ENCODE results near the gene SLC2A13.

SLC2A13 gene

GRCh38 chr12:40137252-40137651 lies 31.4 kb upstream of the SLC2A13 start:
- Histone ChIP-seq H3K4me3 (ENCODE audit: low read length) (no peak overlapping the region), H3K4me2 (ENCODE audit: low read length) (peak overlapping the region; percentile 11), H3K27me3 (ENCODE audit: control insufficient read depth, insufficient read depth, low read length) (no peaks in the 10 kb centered on the region), H3K36me3 (ENCODE audit: insufficient read depth, low read length) (no peaks in the 10 kb centered on the region), H3K9me3 (replicated peaks; ENCODE audit: low read length) (no peaks in the 10 kb centered on the region), H3K9ac (ENCODE audit: low read depth, low read length) (no peak overlapping the region), H3K4me1 (ENCODE audit: control insufficient read depth, insufficient read depth, low read length) (peaks cover 3% of the 10 kb centered on the region)

- Histone ChIP-seq H3K36me3 (ENCODE audit: insufficient read depth, low read length) (no peaks in the 10 kb centered on the region), H3K9ac (ENCODE audit: low read depth, low read length) (no peak overlapping the region), H3K27me3 (ENCODE audit: control insufficient read depth, insufficient read depth, low read length) (no peaks in the 10 kb centered on the region), H3K4me1 (ENCODE audit: control insufficient read depth, insufficient read depth, low read length) (no peaks in the 10 kb centered on the region), H3K4me3 (ENCODE audit: low read length) (no peak overlapping the region), H3K9me3 (replicated peaks; ENCODE audit: low read length) (no peaks in the 10 kb centered on the region), H3K4me2 (ENCODE audit: low read length) (no peak overlapping the region)
Measured at GRCh38 chr12:40127408-40127807, 21.5 kb upstream of the SLC2A13 start.

- Histone ChIP-seq H3K9me3 (replicated peaks; ENCODE audit: low read length) (no peaks in the 10 kb centered on the region), H3K27me3 (ENCODE audit: control insufficient read depth, insufficient read depth, low read length) (no peaks in the 10 kb centered on the region), H3K36me3 (ENCODE audit: insufficient read depth, low read length) (no peaks in the 10 kb centered on the region), H3K4me1 (ENCODE audit: control insufficient read depth, insufficient read depth, low read length) (no peaks in the 10 kb centered on the region), H3K4me3 (ENCODE audit: low read length) (no peak overlapping the region), H3K4me2 (ENCODE audit: low read length) (no peak overlapping the region), H3K9ac (ENCODE audit: low read depth, low read length) (no peak overlapping the region)
Measured at GRCh38 chr12:40123496-40123895, 17.6 kb upstream of the SLC2A13 start.

GRCh38 chr12:40122842-40123241 lies 17.0 kb upstream of the SLC2A13 start:
- no peaks in the 10 kb centered on the region for H3K9me3 ChIP-seq (replicated peaks; ENCODE audit: low read length)
- H3K9ac ChIP-seq (ENCODE audit: low read depth, low read length), result no peak overlapping the region
- no peak overlapping the region for H3K4me2 ChIP-seq (ENCODE audit: low read length)
- no peaks in the 10 kb centered on the region for H3K36me3 ChIP-seq (ENCODE audit: insufficient read depth, low read length)
- H3K4me3 ChIP-seq (ENCODE audit: low read length), result no peak overlapping the region
- no peaks in the 10 kb centered on the region for H3K4me1 ChIP-seq (ENCODE audit: control insufficient read depth, insufficient read depth, low read length)
- no peaks in the 10 kb centered on the region for H3K27me3 ChIP-seq (ENCODE audit: control insufficient read depth, insufficient read depth, low read length)

GRCh38 chr12:40117818-40118217 lies 11.9 kb upstream of the SLC2A13 start:
- H3K9me3 ChIP-seq (replicated peaks; ENCODE audit: low read length), result no peaks in the 10 kb centered on the region
- H3K4me2 ChIP-seq (ENCODE audit: low read length), result no peak overlapping the region
- H3K9ac ChIP-seq (ENCODE audit: low read depth, low read length), result no peak overlapping the region
- no peak overlapping the region for H3K4me3 ChIP-seq (ENCODE audit: low read length)
- no peaks in the 10 kb centered on the region for H3K4me1 ChIP-seq (ENCODE audit: control insufficient read depth, insufficient read depth, low read length)
- no peaks in the 10 kb centered on the region for H3K36me3 ChIP-seq (ENCODE audit: insufficient read depth, low read length)
- H3K27me3 ChIP-seq (ENCODE audit: control insufficient read depth, insufficient read depth, low read length), result no peaks in the 10 kb centered on the region

- Histone ChIP-seq H3K9ac (ENCODE audit: low read depth, low read length) (no peak overlapping the region), H3K36me3 (ENCODE audit: insufficient read depth, low read length) (no peaks in the 10 kb centered on the region), H3K27me3 (ENCODE audit: control insufficient read depth, insufficient read depth, low read length) (no peaks in the 10 kb centered on the region), H3K4me3 (ENCODE audit: low read length) (no peak overlapping the region), H3K4me2 (ENCODE audit: low read length) (no peak overlapping the region), H3K9me3 (replicated peaks; ENCODE audit: low read length) (no peaks in the 10 kb centered on the region), H3K4me1 (ENCODE audit: control insufficient read depth, insufficient read depth, low read length) (no peaks in the 10 kb centered on the region)
Measured at GRCh38 chr12:40110586-40110985, 4.7 kb upstream of the SLC2A13 start.

GRCh38 chr12:40107803-40108620 lies 2.1 kb upstream of the SLC2A13 start:
- Histone ChIP-seq H3K9me3 (replicated peaks; ENCODE audit: low read length) (no peaks in the 10 kb centered on the region), H3K27me3 (ENCODE audit: control insufficient read depth, insufficient read depth, low read length) (no peaks in the 10 kb centered on the region), H3K4me1 (ENCODE audit: control insufficient read depth, insufficient read depth, low read length) (peaks cover 6% of the 10 kb centered on the region), H3K9ac (ENCODE audit: low read depth, low read length) (no peak overlapping the region), H3K4me3 (ENCODE audit: low read length) (no peak overlapping the region), H3K36me3 (ENCODE audit: insufficient read depth, low read length) (no peaks in the 10 kb centered on the region), H3K4me2 (ENCODE audit: low read length) (peak overlapping the region; percentile 76)

- H3K9me3 ChIP-seq (replicated peaks; ENCODE audit: low read length), result no peaks in the 10 kb centered on the region
- peak overlapping the region; percentile 57 for H3K4me3 ChIP-seq (ENCODE audit: low read length)
- H3K27me3 ChIP-seq (ENCODE audit: control insufficient read depth, insufficient read depth, low read length), result no peaks in the 10 kb centered on the region
- H3K36me3 ChIP-seq (ENCODE audit: insufficient read depth, low read length), result no peaks in the 10 kb centered on the region
- H3K9ac ChIP-seq (ENCODE audit: low read depth, low read length), result no peak overlapping the region
- peak overlapping the region; percentile 76 for H3K4me2 ChIP-seq (ENCODE audit: low read length)
- peaks cover 6% of the 10 kb centered on the region for H3K4me1 ChIP-seq (ENCODE audit: control insufficient read depth, insufficient read depth, low read length)
Measured at GRCh38 chr12:40107098-40107802, 1.4 kb upstream of the SLC2A13 start.

GRCh38 chr12:40106655-40107054 lies 774 bp upstream of the SLC2A13 start:
- Histone ChIP-seq H3K4me1 (ENCODE audit: control insufficient read depth, insufficient read depth, low read length) (peaks cover 6% of the 10 kb centered on the region), H3K9me3 (replicated peaks; ENCODE audit: low read length) (no peaks in the 10 kb centered on the region), H3K4me3 (ENCODE audit: low read length) (no peak overlapping the region), H3K9ac (ENCODE audit: low read depth, low read length) (no peak overlapping the region), H3K4me2 (ENCODE audit: low read length) (peak overlapping the region; percentile 76), H3K36me3 (ENCODE audit: insufficient read depth, low read length) (no peaks in the 10 kb centered on the region), H3K27me3 (ENCODE audit: control insufficient read depth, insufficient read depth, low read length) (no peaks in the 10 kb centered on the region)

GRCh38 chr12:40106202-40106533 lies 287 bp upstream of the SLC2A13 start:
- Histone ChIP-seq H3K9ac (ENCODE audit: low read depth, low read length) (no peak overlapping the region), H3K27me3 (ENCODE audit: control insufficient read depth, insufficient read depth, low read length) (no peaks in the 10 kb centered on the region), H3K4me1 (ENCODE audit: control insufficient read depth, insufficient read depth, low read length) (peaks cover 6% of the 10 kb centered on the region), H3K4me2 (ENCODE audit: low read length) (peak overlapping the region; percentile 73), H3K36me3 (ENCODE audit: insufficient read depth, low read length) (no peaks in the 10 kb centered on the region), H3K9me3 (replicated peaks; ENCODE audit: low read length) (no peaks in the 10 kb centered on the region), H3K4me3 (ENCODE audit: low read length) (peak overlapping the region; percentile 96)

GRCh38 chr12:40105265-40105514 lies 691 bp downstream of the SLC2A13 start:
- Histone ChIP-seq H3K9ac (ENCODE audit: low read depth, low read length) (peak overlapping the region; percentile 79), H3K4me1 (ENCODE audit: control insufficient read depth, insufficient read depth, low read length) (peaks cover 6% of the 10 kb centered on the region), H3K36me3 (ENCODE audit: insufficient read depth, low read length) (no peaks in the 10 kb centered on the region), H3K27me3 (ENCODE audit: control insufficient read depth, insufficient read depth, low read length) (no peaks in the 10 kb centered on the region), H3K9me3 (replicated peaks; ENCODE audit: low read length) (no peaks in the 10 kb centered on the region), H3K4me3 (ENCODE audit: low read length) (peak overlapping the region; percentile 96), H3K4me2 (ENCODE audit: low read length) (peak overlapping the region; percentile 96)

All from skeletal muscle satellite cell (primary cell).